ENCODE measurements around the gene ANKRD7.

DNA sequence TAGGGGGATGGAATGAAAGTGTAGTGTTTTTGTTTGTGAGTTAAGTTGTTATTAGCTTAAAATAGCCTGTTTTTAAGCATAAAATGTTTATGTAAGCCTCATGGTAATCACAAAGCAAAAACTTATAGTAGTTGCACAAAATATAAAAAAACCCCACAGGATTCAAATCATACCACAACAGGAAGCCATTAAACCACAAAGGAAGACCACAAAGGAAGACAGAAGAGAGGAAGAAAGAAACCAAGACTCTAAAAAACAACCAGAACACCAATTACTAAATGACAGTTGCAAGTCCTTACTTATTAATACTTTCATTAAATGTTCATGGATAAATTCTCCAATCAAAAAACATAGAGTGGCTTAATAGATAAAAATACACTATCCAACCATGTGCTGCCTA, 63.6 kb downstream of the ANKRD7 start:
- TF ChIP-seq CTCF (IDR thresholded peaks at IDR 0.05; ENCODE audit: insufficient read depth, low read length): no peak
- no peak for TF ChIP-seq REST (IDR thresholded peaks at IDR 0.05; ENCODE audit: insufficient replicate concordance, low read depth)
- no peak; the same call in 1 of the 2 replicates for TF ChIP-seq POLR2AphosphoS5 (IDR thresholded peaks at IDR 0.05; ENCODE audit: low read depth)
